Activated naive CD4-positive, alpha-beta T cell treated with anti-CD3 and anti-CD28 coated beads, Interleukin-2, amount 10 ng/mL, durations not matched to agents 7 days and 5 days (primary cell): ENCODE data around the gene CARD8.
"Not testable (repeated sequence)": the region's sequence is repeated elsewhere in the genome, so short reads cannot be mapped to it uniquely, and the experiment has no call there.

Experiments used
- CTCF ChIA-PET: fragments of 350-600 bp; sonication (Branson Sonifier 250); formaldehyde crosslinking; loops from one replicate; lab custom pipeline; 2021; ENCODE audit warnings: antibody characterized with exemption; lab: Charles Lee
- DNase-seq: peaks from one replicate; pipeline ENCODE4 v3.0.0-alpha.2; 2020
- H3K27ac Mint-ChIP-seq: one replicate; pipeline ENCODE4 v1.8.0; 2021; ENCODE audit warnings: mild to moderate bottlenecking, moderate library complexity, mixed read lengths
- H3K27me3 Mint-ChIP-seq: one replicate; pipeline ENCODE4 v1.8.0; 2021; ENCODE audit warnings: mild to moderate bottlenecking, mixed read lengths
- H3K36me3 Mint-ChIP-seq: one replicate; pipeline ENCODE4 v1.8.0; 2021; ENCODE audit warnings: mixed read lengths
- H3K4me1 Mint-ChIP-seq: one replicate; pipeline ENCODE4 v1.8.0; 2021; ENCODE audit warnings: mixed read lengths
- H3K4me3 Mint-ChIP-seq: one replicate; pipeline ENCODE4 v1.8.0; 2021; ENCODE audit warnings: mild to moderate bottlenecking, moderate library complexity, mixed read lengths
- H3K9me3 Mint-ChIP-seq: one replicate; pipeline ENCODE4 v1.8.0; 2021; ENCODE audit warnings: mixed read lengths

Gene CARD8

DNA sequence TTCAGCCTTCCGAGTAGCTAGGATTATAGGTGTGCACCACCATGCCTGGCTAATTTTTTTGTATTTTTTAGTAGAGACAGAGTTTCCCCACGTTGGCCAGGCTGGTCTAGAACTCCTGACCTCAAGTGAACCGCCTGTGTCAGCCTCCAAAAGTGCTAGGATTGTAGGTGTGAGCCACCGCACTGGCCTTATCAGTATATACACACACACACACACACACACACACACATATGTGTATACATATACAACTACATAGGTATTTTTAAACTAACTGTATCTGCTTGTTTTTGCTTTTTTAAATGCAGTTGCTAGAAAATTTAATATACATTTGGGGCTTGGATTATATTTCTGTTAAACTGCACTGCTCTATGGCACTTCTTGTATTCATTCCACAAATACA, 3.1 kb downstream of the CARD8 start:
- H3K4me3 Mint-ChIP-seq = peak overlapping the region; percentile 6
- peak overlapping the region; percentile 24 for H3K27ac Mint-ChIP-seq
- no peaks in the 10 kb centered on the region for H3K27me3 Mint-ChIP-seq
- H3K9me3 Mint-ChIP-seq = no peaks in the 10 kb centered on the region
- peaks cover 55% of the 10 kb centered on the region for H3K36me3 Mint-ChIP-seq
- no peak for DNase-seq
- H3K4me1 Mint-ChIP-seq = peaks cover 81% of the 10 kb centered on the region
- CTCF ChIA-PET = no interaction called here

GRCh38 chr19:48250290-48251025, 5.3 kb downstream of the CARD8 start:
- H3K4me3 Mint-ChIP-seq = peak overlapping the region; percentile 86
- peaks cover 64% of the 10 kb centered on the region for H3K36me3 Mint-ChIP-seq
- H3K9me3 Mint-ChIP-seq = no peaks in the 10 kb centered on the region
- CTCF ChIA-PET = interaction anchor here (0.9 kb wide), 1 partner anchor 48 kb away, joined by 3 read pairs; no protein-coding TSS in a partner anchor
- H3K27me3 Mint-ChIP-seq = no peaks in the 10 kb centered on the region
- DNase-seq = no peak
- peak overlapping the region; percentile 99 for H3K27ac Mint-ChIP-seq
- H3K4me1 Mint-ChIP-seq = peaks cover 77% of the 10 kb centered on the region

GRCh38 chr19:48249502-48250014, 6.2 kb downstream of the CARD8 start:
- peak; percentile 88 for DNase-seq
- Mint-ChIP-seq H3K9me3 (no peaks in the 10 kb centered on the region), H3K4me1 (peaks cover 81% of the 10 kb centered on the region), H3K36me3 (peaks cover 73% of the 10 kb centered on the region), H3K4me3 (peak overlapping the region; percentile 86), H3K27me3 (no peaks in the 10 kb centered on the region), H3K27ac (peak overlapping the region; percentile 99)
- CTCF ChIA-PET = interaction anchor here (0.7 to 0.9 kb wide), 4 partner anchors 8 to 47 kb away, joined by 3 to 6 read pairs (median 3); no protein-coding TSS in a partner anchor

DNA sequence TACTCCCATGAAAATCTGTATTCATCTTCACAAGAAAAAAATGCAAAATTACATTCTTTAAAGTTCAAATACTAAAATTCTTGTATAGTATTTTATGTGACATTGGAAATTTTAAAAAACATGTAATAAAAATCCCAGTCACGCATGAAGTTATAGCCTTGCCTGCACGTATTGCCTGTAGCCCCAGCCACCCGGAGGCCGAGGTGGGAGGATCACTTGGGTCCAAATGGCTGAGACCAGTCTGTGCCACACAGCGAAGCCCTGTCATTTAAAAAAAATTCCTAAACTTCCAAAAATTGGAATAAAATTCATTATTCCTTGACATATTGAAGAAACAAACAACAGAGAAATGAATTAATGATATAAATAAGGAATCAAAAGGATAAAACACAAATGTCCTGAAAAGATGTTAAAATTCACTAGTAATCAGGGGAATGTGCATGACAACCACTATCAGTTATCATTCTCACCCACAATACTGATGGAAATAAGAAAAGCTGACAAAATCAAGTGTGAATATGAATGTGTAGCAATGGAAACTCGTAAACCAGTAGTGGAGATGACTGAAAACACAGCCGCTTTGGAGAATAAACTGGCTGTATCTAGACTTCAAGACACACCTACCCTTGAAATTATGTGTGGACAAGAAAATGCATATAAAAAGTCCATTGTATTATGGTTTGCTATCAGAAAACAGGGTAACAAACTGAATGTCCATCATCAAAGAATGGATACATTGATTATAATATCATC, 7.5 kb downstream of the CARD8 start:
- Mint-ChIP-seq H3K9me3 (no peaks in the 10 kb centered on the region), H3K4me3 (peak overlapping the region; percentile 83), H3K36me3 (peaks cover 72% of the 10 kb centered on the region), H3K27me3 (no peaks in the 10 kb centered on the region), H3K4me1 (peaks cover 76% of the 10 kb centered on the region), H3K27ac (peak overlapping the region; percentile 99)
- DNase-seq = no peak
- CTCF ChIA-PET = no interaction called here

DNA sequence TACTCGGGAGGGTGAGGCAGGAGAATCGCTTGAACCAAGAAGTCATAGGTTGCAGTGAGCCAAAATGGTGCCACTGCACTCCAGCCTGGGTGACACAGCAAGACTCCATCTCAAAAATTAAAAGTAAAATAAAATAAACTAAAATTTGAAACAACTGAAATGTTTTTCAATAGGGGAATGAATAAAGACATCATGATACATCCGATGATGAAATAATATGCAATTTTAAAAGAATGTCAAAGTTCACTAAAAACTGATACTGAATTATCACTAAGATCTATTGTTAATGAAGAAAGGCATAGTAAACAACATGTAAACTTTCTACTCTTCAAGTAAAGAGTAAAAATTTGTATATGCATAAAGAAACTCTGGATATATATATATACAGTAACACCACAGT, 8.5 kb downstream of the CARD8 start:
- DNase-seq = no peak
- peak overlapping the region; percentile 10 for H3K4me3 Mint-ChIP-seq
- no peak overlapping the region for H3K27ac Mint-ChIP-seq
- H3K36me3 Mint-ChIP-seq = peaks cover 69% of the 10 kb centered on the region
- H3K4me1 Mint-ChIP-seq = peaks cover 70% of the 10 kb centered on the region
- CTCF ChIA-PET = no interaction called here
- H3K27me3 Mint-ChIP-seq = no peaks in the 10 kb centered on the region
- no peaks in the 10 kb centered on the region for H3K9me3 Mint-ChIP-seq

GRCh38 chr19:48246101-48246500, 9.6 kb downstream of the CARD8 start:
- Mint-ChIP-seq H3K4me1 (peaks cover 68% of the 10 kb centered on the region), H3K27me3 (no peaks in the 10 kb centered on the region), H3K9me3 (no peaks in the 10 kb centered on the region), H3K36me3 (peaks cover 67% of the 10 kb centered on the region), H3K4me3 (peak overlapping the region; percentile 27), H3K27ac (peak overlapping the region; percentile 22)
- CTCF ChIA-PET = no interaction called here
- no peak for DNase-seq

GRCh38 chr19:48244281-48244680, 11.4 kb downstream of the CARD8 start:
- CTCF ChIA-PET = interaction anchor here (1.8 kb wide), 1 partner anchor 16 kb away, joined by 6 read pairs; no protein-coding TSS in a partner anchor
- Mint-ChIP-seq H3K4me1 (peaks cover 58% of the 10 kb centered on the region), H3K9me3 (no peaks in the 10 kb centered on the region), H3K4me3 (peak overlapping the region; percentile 61), H3K27me3 (no peaks in the 10 kb centered on the region), H3K27ac (peak overlapping the region; percentile 85), H3K36me3 (peaks cover 71% of the 10 kb centered on the region)
- DNase-seq = peak; percentile 45

- Mint-ChIP-seq H3K4me1 (peaks cover 48% of the 10 kb centered on the region), H3K27ac (peak overlapping the region; percentile 21), H3K36me3 (peaks cover 69% of the 10 kb centered on the region)
- DNase-seq, H3K4me3 Mint-ChIP-seq, H3K9me3 Mint-ChIP-seq, H3K27me3 Mint-ChIP-seq, CTCF ChIA-PET: not testable (repeated sequence)
Observed at GRCh38 chr19:48241771-48242170, 13.9 kb downstream of the CARD8 start.

GRCh38 chr19:48239582-48240141, 16.1 kb downstream of the CARD8 start:
- no peak for DNase-seq
- Mint-ChIP-seq H3K27me3 (no peaks in the 10 kb centered on the region), H3K9me3 (no peaks in the 10 kb centered on the region), H3K27ac (no peak overlapping the region), H3K36me3 (peaks cover 66% of the 10 kb centered on the region), H3K4me3 (no peak overlapping the region), H3K4me1 (peaks cover 29% of the 10 kb centered on the region)
- CTCF ChIA-PET = no interaction called here

GRCh38 chr19:48239120-48239519, 16.6 kb downstream of the CARD8 start:
- Mint-ChIP-seq H3K4me1 (peaks cover 24% of the 10 kb centered on the region), H3K9me3 (no peaks in the 10 kb centered on the region), H3K27me3 (no peaks in the 10 kb centered on the region), H3K36me3 (peaks cover 66% of the 10 kb centered on the region), H3K27ac (no peak overlapping the region), H3K4me3 (no peak overlapping the region)
- DNase-seq = no peak
- CTCF ChIA-PET = no interaction called here

DNA sequence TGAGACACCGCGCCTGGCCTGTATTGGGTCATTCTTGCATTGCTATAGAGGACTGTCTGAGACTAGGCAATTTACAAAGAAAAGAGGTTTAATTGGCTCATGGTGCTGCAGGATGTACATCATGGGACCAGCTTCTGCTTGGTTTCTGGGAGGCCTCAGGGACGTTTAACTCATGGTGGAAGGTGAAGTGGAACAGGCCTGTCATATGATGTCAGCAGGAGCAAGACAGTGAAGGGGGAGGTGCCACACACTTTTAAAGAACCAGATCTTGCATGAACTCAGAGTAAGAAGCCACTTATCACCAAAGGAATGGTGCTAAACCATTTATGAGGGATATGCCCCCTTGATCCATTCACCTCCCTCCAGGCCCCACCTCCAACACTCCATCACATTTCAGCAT, 18.7 kb downstream of the CARD8 start:
- peaks cover 18% of the 10 kb centered on the region for H3K4me1 Mint-ChIP-seq
- DNase-seq = no peak
- CTCF ChIA-PET = no interaction called here
- H3K9me3 Mint-ChIP-seq = no peaks in the 10 kb centered on the region
- H3K4me3 Mint-ChIP-seq = no peak overlapping the region
- peak overlapping the region; percentile 17 for H3K27ac Mint-ChIP-seq
- H3K36me3 Mint-ChIP-seq = peaks cover 74% of the 10 kb centered on the region
- no peaks in the 10 kb centered on the region for H3K27me3 Mint-ChIP-seq

GRCh38 chr19:48230555-48231129, 25.1 kb downstream of the CARD8 start:
- no peaks in the 10 kb centered on the region for H3K27me3 Mint-ChIP-seq
- H3K27ac Mint-ChIP-seq = peak overlapping the region; percentile 34
- H3K4me1 Mint-ChIP-seq = peaks cover 19% of the 10 kb centered on the region
- CTCF ChIA-PET = interaction anchor here (1.4 kb wide), 1 partner anchor 30 kb away, joined by 5 read pairs; no protein-coding TSS in a partner anchor
- no peak overlapping the region for H3K4me3 Mint-ChIP-seq
- peaks cover 73% of the 10 kb centered on the region for H3K36me3 Mint-ChIP-seq
- peak; percentile 45 for DNase-seq
- H3K9me3 Mint-ChIP-seq = no peaks in the 10 kb centered on the region

DNA sequence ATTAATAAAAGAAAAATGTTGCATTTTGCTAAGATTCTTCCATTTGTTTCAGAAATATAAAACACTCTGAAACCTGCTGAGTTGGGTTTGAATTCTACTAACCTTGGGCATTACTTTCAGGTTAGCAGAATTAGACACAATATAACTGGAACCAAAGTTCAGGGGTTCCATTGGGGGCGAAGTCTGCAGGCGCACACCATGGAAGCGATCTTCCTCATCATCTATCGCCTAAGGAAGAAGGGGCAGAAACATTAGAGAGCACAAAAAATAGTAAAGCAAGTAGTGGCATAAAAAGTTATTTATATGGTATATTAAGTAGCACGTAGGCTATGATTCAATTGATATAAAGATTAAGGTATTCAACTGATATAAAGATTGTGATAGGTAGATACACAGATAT, 34.1 kb downstream of the CARD8 start:
- no peak for DNase-seq
- no peaks in the 10 kb centered on the region for H3K27me3 Mint-ChIP-seq
- H3K27ac Mint-ChIP-seq = no peak overlapping the region
- CTCF ChIA-PET = no interaction called here
- H3K4me3 Mint-ChIP-seq = no peak overlapping the region
- H3K9me3 Mint-ChIP-seq = no peaks in the 10 kb centered on the region
- peaks cover 53% of the 10 kb centered on the region for H3K36me3 Mint-ChIP-seq
- no peaks in the 10 kb centered on the region for H3K4me1 Mint-ChIP-seq

GRCh38 chr19:48220784-48221183, 34.9 kb downstream of the CARD8 start:
- not testable (repeated sequence) for H3K27me3 Mint-ChIP-seq, H3K27ac Mint-ChIP-seq, DNase-seq, H3K9me3 Mint-ChIP-seq, H3K4me3 Mint-ChIP-seq, H3K4me1 Mint-ChIP-seq
- H3K36me3 Mint-ChIP-seq = peaks cover 56% of the 10 kb centered on the region
- CTCF ChIA-PET = interaction anchor here (2.2 kb wide), 1 partner anchor 17 kb away, joined by 7 read pairs; no protein-coding TSS in a partner anchor
